ENCODE data around the gene ATP10A.
A peak's percentile ranks its signal among the peaks of the same experiment; 100 is the strongest.

ATP10A gene

DNA sequence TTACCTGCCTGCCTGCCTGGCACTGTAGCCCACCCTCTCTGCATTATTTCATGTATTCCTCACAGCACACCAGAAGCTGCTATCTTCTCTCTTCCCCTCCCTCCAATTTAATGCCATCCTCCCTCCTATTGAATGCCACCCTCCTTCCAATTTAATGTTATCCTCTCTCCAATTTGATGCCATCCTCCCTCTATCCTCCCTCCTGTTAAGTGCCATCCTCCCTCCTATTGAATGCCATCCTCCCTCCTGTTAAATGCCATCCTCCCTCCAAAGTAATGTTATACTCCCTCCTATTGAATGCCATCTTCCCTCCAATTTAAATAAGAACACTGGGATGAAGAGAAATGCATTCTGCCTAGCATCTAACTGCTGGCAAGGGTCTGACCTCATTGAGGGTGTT is 11.1 kb downstream of the ATP10A start:
- TF ChIP-seq, protein P1, sequence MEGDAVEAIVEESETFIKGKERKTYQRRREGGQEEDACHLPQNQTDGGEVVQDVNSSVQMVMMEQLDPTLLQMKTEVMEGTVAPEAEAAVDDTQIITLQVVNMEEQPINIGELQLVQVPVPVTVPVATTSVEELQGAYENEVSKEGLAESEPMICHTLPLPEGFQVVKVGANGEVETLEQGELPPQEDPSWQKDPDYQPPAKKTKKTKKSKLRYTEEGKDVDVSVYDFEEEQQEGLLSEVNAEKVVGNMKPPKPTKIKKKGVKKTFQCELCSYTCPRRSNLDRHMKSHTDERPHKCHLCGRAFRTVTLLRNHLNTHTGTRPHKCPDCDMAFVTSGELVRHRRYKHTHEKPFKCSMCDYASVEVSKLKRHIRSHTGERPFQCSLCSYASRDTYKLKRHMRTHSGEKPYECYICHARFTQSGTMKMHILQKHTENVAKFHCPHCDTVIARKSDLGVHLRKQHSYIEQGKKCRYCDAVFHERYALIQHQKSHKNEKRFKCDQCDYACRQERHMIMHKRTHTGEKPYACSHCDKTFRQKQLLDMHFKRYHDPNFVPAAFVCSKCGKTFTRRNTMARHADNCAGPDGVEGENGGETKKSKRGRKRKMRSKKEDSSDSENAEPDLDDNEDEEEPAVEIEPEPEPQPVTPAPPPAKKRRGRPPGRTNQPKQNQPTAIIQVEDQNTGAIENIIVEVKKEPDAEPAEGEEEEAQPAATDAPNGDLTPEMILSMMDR (conservative IDR thresholded peaks at IDR 0.05; ENCODE audit: control insufficient read depth, insufficient read depth, low read depth, low read length) = no peak
- H3K4me3 ChIP-seq (ENCODE audit: control insufficient read depth, low read depth, low read length) = no peak overlapping the region
- no peak for DNase-seq (ENCODE audit: low read depth)

DNA sequence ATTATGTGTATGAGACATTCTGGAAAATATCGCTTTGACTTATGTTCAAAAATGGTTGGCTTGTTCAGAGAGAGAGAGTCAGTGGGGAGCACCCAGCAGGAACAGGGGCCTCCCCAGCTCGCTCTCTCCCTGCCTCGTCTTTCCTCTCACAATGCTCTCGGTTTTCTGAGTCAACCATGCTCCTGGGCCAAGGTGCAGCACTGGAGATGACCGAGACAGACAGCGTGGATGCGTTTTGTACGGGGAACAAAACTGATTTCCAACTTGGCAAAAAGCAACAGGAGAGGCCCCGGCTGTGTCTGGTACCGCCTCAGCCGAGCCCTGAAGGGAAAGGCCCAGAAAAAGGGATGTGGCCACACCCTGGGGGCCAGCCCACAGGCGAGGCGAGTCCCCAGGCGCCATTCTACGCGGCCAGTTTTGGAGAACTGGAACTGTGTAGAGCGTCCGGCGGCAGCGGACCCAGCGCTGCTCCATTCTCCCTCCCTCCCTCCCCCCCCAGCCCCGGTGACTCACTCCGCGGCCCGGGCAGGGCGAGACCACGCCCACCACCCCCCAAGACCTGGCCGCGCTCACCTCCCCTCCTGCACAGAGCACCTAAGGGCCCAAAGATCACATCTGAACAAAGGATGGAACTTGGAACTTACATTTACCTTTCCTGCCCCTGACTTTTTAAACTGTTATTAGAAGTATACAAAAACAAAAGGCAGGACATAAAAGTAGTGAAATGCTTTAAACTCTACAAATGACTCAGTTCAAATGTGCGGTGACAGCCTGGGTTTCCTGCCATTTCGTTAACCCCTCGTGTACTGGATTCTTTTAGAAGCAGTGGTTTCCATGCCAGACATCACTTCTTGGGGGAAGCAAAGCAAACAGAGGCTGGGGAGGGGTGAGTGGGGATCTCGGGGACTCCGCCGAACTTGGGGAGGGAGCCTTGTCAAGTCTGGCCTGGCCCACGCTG is 12.7 kb downstream of the ATP10A start:
- peak overlapping the region; percentile 51 for H3K4me3 ChIP-seq (ENCODE audit: control insufficient read depth, low read depth, low read length)
- DNase-seq (ENCODE audit: low read depth) = peak; percentile 73

DNA sequence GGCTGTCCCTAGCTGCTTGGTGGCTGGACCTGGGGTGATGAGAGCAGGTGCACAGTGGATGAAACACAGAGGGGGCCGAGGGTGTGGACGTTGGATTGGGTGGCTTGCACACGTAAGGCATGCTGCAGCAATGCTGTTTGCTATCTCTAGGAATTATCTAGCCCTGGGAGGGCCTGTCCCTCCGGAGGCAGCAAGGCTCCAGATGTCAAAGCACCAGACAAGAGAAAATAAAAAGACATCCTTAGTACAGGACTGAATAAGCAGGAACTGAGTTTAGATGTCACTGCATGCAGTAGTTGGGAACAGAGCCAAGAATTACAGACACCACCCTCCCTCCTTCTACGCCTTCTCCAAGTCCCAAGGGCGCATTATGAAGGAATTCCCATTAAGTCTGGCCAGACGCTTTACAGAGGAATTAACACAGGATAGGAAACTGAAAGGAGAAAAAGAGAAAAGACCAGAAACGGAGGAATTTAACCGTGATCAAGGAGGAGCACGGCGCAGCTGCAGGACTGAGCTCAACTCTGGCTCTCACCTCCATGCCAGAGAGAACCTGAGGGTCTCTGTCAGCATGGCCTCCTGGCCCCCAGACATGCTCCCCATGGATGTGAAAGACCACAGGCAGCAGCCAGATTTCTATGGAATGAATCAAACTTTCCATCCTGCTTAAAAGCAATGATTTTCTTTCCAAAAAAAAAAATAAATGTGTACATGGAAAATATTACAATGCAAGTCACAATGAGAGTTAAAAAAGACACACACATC is 13.8 kb downstream of the ATP10A start:
- TF ChIP-seq, protein P1 (conservative IDR thresholded peaks at IDR 0.05; ENCODE audit: control insufficient read depth, insufficient read depth, low read depth, low read length) = no peak
- H3K4me3 ChIP-seq (ENCODE audit: control insufficient read depth, low read depth, low read length) = peak overlapping the region; percentile 16
- DNase-seq (ENCODE audit: low read depth) = peak; percentile 92

More for the DNA sequence above, 12.7 kb downstream of the ATP10A start:
- TF ChIP-seq, protein P1 (conservative IDR thresholded peaks at IDR 0.05; ENCODE audit: control insufficient read depth, insufficient read depth, low read depth, low read length) = no peak

DNA sequence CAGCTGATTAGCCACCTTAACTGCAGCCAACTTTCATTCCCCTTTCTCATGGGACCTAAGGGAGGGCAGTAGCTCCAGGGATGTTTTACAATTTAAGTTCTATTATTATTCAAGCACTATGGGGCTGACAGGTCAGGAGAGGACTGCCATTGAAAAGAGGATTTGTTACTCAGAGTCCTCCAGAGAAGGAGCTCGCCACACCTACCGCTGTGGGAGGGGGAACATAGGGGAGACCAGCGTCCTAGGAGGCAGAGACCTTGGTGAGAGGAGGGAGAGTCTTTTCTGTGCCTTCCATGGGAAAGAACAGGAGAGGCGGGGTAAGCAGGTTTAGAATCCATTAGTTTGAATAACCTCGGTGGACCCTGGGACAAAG is 14.4 kb downstream of the ATP10A start:
- TF ChIP-seq, protein P1 (conservative IDR thresholded peaks at IDR 0.05; ENCODE audit: control insufficient read depth, insufficient read depth, low read depth, low read length) = no peak
- no peak overlapping the region for H3K4me3 ChIP-seq (ENCODE audit: control insufficient read depth, low read depth, low read length)
- DNase-seq (ENCODE audit: low read depth) = no peak

DNA sequence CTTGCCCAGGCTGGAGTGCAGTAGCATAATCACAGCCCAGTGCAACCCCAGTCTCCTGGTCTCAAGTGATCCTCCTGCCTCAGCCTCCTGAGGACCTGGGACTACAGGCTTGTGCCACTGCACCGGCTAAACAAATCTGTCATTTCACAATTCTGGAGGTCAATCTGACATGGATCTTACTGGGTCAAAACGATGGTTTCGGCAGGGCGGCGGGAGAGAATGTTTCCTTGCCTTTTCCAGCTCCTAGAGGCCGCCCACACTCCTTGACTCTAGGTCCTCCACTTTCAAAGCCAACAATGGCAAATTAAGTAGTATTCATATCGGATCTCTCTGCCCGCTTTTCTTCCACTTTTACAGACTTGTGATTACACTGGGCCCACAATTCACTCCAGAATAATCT is 14.8 kb downstream of the ATP10A start:
- H3K4me3 ChIP-seq (ENCODE audit: control insufficient read depth, low read depth, low read length) = no peak overlapping the region
- TF ChIP-seq, protein P1 (conservative IDR thresholded peaks at IDR 0.05; ENCODE audit: control insufficient read depth, insufficient read depth, low read depth, low read length) = no peak
- DNase-seq (ENCODE audit: low read depth) = no peak

DNA sequence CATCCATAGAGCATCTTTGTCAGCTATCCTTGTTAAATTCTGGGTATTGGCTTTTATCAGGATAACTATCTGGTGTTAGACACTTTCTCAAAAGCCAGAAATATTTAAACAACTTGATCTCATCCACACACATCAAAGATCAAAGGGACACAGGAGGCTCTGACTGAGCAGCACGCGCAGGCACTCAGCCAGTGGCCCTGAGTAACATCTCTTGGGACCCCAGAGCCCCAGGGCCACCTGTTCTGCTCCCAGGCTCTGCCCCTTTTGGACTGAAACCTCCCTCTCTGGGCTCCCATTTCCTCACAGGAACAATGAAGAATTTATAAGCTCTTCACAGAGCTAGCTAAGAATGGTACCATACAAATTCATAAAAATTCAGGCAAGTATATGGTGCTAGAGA is 16.1 kb downstream of the ATP10A start:
- DNase-seq (ENCODE audit: low read depth) = no peak
- TF ChIP-seq, protein P1 (conservative IDR thresholded peaks at IDR 0.05; ENCODE audit: control insufficient read depth, insufficient read depth, low read depth, low read length) = no peak
- H3K4me3 ChIP-seq (ENCODE audit: control insufficient read depth, low read depth, low read length) = no peak overlapping the region

All from fibroblast of mammary gland (primary cell).